HepG2 (cell line): Measurements from ENCODE around the gene AKTIP.

Experiments
- BCL6 ChIP-seq: IDR thresholded peaks from 2 replicates; pipeline ENCODE4 v1.6.1; 2016; ENCODE audit warnings: missing genetic modification reagents, missing compliant biosample characterization
- DRAP1 ChIP-seq: IDR thresholded peaks from 2 replicates; pipeline ENCODE4 v1.6.1; 2016; ENCODE audit warnings: missing genetic modification reagents, missing compliant biosample characterization
- FOXK2 ChIP-seq: fragments of 450-650 bp; IDR thresholded peaks from 2 replicates; pipeline ENCODE4 v1.6.1; 2016
- HOXA7 ChIP-seq: sonication (generic); formaldehyde crosslinking; IDR thresholded peaks from 2 replicates; pipeline ENCODE4 v1.8.1; 2022; ENCODE audit warnings: mild to moderate bottlenecking, missing genetic modification reagents, moderate library complexity
- IKZF5 ChIP-seq: IDR thresholded peaks from 2 replicates; pipeline ENCODE4 v1.6.1; 2018; ENCODE audit warnings: missing genetic modification reagents, mild to moderate bottlenecking, missing compliant biosample characterization
- NR2F2 ChIP-seq: IDR thresholded peaks from 2 replicates; pipeline ENCODE4 v1.6.1; 2012; ENCODE audit warnings: low read depth, inconsistent platforms, borderline replicate concordance
- ONECUT2 ChIP-seq: sonication (generic); formaldehyde crosslinking; IDR thresholded peaks from 2 replicates; pipeline ENCODE4 v1.4.0; 2020; ENCODE audit warnings: missing genetic modification reagents
- POLR2AphosphoS5 ChIP-seq: IDR thresholded peaks from 2 replicates; pipeline ENCODE4 v1.6.1; 2012; ENCODE audit warnings: low read depth, low read length
- SP1 ChIP-seq, 2 experiments: fragments of 450-650 bp in 1 of 2; sonication (generic) in 1 of 2; formaldehyde crosslinking in 1 of 2; IDR thresholded peaks; 2 replicates each; pipeline versions ENCODE4 v1.4.0 to v1.6.1; 2016 to 2020; ENCODE audit warnings: missing genetic modification reagents in 1 of 2
- ZNF354B ChIP-seq: sonication (generic); formaldehyde crosslinking; IDR thresholded peaks from 2 replicates; pipeline ENCODE4 v1.8.0; 2022; ENCODE audit warnings: mild to moderate bottlenecking, missing genetic modification reagents
- ZNF510 ChIP-seq: sonication (generic); formaldehyde crosslinking; IDR thresholded peaks from 2 replicates; pipeline ENCODE4 v1.4.0; 2020; ENCODE audit warnings: low read depth, mild to moderate bottlenecking, missing genetic modification reagents
- TF ChIP-seq, protein P1 (sequence below): sonication (generic); formaldehyde crosslinking; IDR thresholded peaks from 2 replicates; pipeline ENCODE4 v1.5.0; 2020; ENCODE audit warnings: mild to moderate bottlenecking, missing genetic modification reagents, moderate library complexity

DNA sequence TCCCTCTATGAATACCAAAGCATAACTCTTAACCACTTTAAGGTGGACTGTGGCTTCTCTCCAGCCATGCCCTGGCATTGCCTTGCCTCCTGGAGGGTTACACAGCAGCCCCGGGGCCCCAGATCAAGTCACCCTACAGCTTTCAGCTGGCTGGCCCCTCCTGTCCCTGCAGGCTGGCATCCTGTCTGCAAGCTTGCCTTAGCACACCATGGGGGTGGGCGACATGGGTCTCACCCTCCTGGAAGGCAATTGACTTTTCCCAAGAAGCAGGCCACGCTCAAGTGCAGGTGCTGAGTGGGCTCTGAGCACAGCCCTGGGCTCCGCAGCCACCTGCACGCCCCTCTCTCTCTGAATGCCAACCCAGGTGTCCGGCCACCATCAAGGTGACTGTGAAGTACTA is 25.8 kb upstream of the AKTIP start:
- TF ChIP-seq, protein P1, sequence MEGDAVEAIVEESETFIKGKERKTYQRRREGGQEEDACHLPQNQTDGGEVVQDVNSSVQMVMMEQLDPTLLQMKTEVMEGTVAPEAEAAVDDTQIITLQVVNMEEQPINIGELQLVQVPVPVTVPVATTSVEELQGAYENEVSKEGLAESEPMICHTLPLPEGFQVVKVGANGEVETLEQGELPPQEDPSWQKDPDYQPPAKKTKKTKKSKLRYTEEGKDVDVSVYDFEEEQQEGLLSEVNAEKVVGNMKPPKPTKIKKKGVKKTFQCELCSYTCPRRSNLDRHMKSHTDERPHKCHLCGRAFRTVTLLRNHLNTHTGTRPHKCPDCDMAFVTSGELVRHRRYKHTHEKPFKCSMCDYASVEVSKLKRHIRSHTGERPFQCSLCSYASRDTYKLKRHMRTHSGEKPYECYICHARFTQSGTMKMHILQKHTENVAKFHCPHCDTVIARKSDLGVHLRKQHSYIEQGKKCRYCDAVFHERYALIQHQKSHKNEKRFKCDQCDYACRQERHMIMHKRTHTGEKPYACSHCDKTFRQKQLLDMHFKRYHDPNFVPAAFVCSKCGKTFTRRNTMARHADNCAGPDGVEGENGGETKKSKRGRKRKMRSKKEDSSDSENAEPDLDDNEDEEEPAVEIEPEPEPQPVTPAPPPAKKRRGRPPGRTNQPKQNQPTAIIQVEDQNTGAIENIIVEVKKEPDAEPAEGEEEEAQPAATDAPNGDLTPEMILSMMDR (CRISPR knock-in tag) = no peak
- TF ChIP-seq BCL6 (CRISPR knock-in tag) (no peak), IKZF5 (CRISPR knock-in tag) (no peak), ONECUT2 (CRISPR knock-in tag) (no peak), DRAP1 (no peak), SP1 (IDR thresholded peaks at IDR 0.05) (no peak), SP1 (CRISPR knock-in tag; IDR thresholded peaks at IDR 0.05) (no peak), POLR2AphosphoS5 (no peak), FOXK2 (no peak), ZNF510 (CRISPR knock-in tag) (no peak), NR2F2 (no peak), HOXA7 (no peak), ZNF354B (CRISPR knock-in tag) (no peak)
